ENCODE data around the gene SLFN12. TPM values are rescaled to one million over a fixed set of nuclear protein-coding genes. Genes with fewer than 3 reads are reported as not detected.

The SLFN12 gene
- polyA plus RNA-seq, 1 experiment: 36.1 TPM

DNA sequence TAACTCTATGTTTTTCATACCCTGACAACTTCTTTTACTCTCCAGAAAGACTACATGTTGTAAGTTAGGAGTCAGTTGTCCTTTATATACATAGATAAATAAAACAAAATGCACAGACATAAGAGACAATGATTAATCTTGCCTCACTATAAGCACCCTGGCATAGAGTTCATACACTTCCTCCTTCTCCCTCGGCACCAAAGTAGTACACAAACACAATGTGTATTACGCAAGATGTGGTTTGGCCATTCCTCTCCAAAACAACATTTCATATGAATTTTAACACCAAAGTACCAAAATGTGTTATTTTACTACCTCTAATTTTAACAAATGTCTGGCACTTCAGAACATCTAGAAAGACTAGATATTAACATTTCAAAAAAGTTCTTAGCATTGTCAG lies 41.6 kb downstream of the SLFN12 start:
- no peak for DNase-seq (ENCODE audit: low read depth, low spot score)
- peaks cover 4% of the 10 kb centered on the region; the same call in 1 of the 2 replicates for H3K9me3 ChIP-seq (ENCODE audit: control insufficient read depth, insufficient read depth, low read length)
- TF ChIP-seq, protein P1, sequence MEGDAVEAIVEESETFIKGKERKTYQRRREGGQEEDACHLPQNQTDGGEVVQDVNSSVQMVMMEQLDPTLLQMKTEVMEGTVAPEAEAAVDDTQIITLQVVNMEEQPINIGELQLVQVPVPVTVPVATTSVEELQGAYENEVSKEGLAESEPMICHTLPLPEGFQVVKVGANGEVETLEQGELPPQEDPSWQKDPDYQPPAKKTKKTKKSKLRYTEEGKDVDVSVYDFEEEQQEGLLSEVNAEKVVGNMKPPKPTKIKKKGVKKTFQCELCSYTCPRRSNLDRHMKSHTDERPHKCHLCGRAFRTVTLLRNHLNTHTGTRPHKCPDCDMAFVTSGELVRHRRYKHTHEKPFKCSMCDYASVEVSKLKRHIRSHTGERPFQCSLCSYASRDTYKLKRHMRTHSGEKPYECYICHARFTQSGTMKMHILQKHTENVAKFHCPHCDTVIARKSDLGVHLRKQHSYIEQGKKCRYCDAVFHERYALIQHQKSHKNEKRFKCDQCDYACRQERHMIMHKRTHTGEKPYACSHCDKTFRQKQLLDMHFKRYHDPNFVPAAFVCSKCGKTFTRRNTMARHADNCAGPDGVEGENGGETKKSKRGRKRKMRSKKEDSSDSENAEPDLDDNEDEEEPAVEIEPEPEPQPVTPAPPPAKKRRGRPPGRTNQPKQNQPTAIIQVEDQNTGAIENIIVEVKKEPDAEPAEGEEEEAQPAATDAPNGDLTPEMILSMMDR (IDR thresholded peaks at IDR 0.05; ENCODE audit: low read depth, low read length): no peak
- H3K27me3 ChIP-seq (ENCODE audit: control insufficient read depth, insufficient read depth, low read length): no peaks in the 10 kb centered on the region
- ChIA-PET CTCF (no interaction called here), POLR2A (no interaction called here)
- H3K27ac ChIP-seq (ENCODE audit: low read depth, low read length): no peak overlapping the region
- no peak overlapping the region for H3K4me3 ChIP-seq (ENCODE audit: low read depth, low read length)

DNA sequence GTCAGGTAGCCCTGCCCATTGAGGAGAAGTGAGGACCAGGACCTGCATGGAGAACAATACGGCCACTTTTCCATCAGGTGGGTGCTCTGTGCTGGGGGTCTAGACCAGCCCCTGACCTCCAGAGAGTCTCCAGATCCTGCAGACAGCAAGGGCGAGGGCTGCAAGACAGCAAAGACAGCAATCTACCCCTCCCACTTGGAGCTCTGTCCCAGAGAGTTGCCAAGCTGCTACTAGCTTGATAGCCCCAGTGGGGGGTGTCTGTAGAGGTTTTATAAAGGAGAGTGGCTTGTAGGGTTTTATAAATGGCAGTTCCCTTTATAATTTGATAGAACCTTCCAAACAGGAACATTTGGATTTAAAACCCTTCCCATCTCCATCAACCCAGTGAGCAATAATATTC lies 42.1 kb downstream of the SLFN12 start:
- no peak for DNase-seq (ENCODE audit: low read depth, low spot score)
- TF ChIP-seq, protein P1 (IDR thresholded peaks at IDR 0.05; ENCODE audit: low read depth, low read length): no peak
- POLR2A ChIA-PET: no interaction called here
- CTCF ChIA-PET: no interaction called here
- no peak overlapping the region for H3K4me3 ChIP-seq (ENCODE audit: low read depth, low read length)
- peaks cover 4% of the 10 kb centered on the region; the same call in 1 of the 2 replicates for H3K9me3 ChIP-seq (ENCODE audit: control insufficient read depth, insufficient read depth, low read length)
- no peak overlapping the region for H3K27ac ChIP-seq (ENCODE audit: low read depth, low read length)
- H3K27me3 ChIP-seq (ENCODE audit: control insufficient read depth, insufficient read depth, low read length): no peaks in the 10 kb centered on the region

DNA sequence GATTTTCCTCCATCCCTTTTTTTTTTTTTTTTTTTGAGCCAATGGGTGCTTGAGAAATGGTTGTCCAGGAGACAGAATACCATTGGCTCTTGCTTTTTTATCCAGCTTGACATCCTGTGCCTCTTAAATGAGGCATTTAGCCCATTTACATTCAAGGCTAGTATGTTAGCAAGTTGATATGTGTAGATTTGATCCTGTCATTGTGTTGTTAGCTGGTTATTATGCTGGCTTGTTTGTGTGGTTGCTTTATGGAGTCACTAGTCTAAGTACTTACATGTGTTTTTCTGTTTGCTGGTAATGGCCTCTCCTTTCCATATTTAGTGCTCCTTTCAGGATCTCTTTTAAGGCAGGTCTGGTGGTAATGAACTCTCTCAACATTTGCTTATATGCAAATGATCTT lies 44.8 kb downstream of the SLFN12 start:
- POLR2A ChIA-PET: no interaction called here
- TF ChIP-seq, protein P1 (IDR thresholded peaks at IDR 0.05; ENCODE audit: low read depth, low read length): no peak
- CTCF ChIA-PET: no interaction called here
- Histone ChIP-seq H3K9me3 (ENCODE audit: control insufficient read depth, insufficient read depth, low read length) (peaks cover 4% of the 10 kb centered on the region; the same call in 1 of the 2 replicates), H3K27ac (ENCODE audit: low read depth, low read length) (no peak overlapping the region), H3K4me3 (ENCODE audit: low read depth, low read length) (no peak overlapping the region), H3K27me3 (ENCODE audit: control insufficient read depth, insufficient read depth, low read length) (peaks cover 2% of the 10 kb centered on the region)
- DNase-seq (ENCODE audit: low read depth, low spot score): no peak

DNA sequence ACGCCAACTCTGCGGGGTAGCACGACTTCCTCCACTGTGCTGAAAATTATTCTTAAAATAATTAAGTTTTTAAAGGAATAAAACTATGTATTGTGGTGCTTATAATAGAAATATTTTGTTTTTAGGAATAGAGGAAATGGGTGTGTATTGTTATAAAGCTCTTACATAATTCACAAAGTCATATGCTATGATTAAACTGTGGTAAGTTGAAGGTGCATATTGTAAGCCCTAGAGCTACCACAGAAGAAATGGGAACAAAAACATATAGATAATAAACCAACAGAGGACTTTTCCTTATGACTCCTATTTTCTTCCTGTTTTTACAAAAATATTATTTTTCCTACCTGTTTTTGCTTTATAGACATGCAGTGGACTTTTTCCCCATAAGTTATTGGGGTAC lies 54.6 kb downstream of the SLFN12 start:
- Histone ChIP-seq H3K4me3 (ENCODE audit: low read depth, low read length) (no peak overlapping the region), H3K9me3 (ENCODE audit: control insufficient read depth, insufficient read depth, low read length) (no peaks in the 10 kb centered on the region; the same call in 1 of the 2 replicates), H3K27ac (ENCODE audit: low read depth, low read length) (no peak overlapping the region), H3K27me3 (ENCODE audit: control insufficient read depth, insufficient read depth, low read length) (no peaks in the 10 kb centered on the region)
- no peak for DNase-seq (ENCODE audit: low read depth, low spot score)
- POLR2A ChIA-PET: no interaction called here
- CTCF ChIA-PET: no interaction called here
- TF ChIP-seq, protein P1 (IDR thresholded peaks at IDR 0.05; ENCODE audit: low read depth, low read length): no peak

DNA sequence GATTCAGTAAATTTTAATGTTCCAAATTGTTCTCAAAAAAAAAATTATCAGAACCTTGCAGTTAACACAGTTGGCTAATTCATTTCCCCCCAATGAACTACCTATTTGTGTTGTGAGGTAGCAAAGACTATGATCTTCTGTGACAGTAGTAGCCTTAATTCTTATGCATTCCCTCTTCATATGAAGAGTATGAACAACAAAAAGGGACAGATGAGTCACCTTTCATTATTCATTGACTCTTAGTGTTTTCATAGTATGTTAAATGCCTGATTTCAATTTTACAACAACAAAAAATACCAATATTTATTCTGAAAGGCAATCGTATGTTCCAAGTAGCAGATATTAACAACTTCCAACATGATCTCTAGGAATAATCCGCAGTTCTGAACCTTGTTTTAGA lies 55.2 kb downstream of the SLFN12 start:
- no peaks in the 10 kb centered on the region; the same call in 1 of the 2 replicates for H3K9me3 ChIP-seq (ENCODE audit: control insufficient read depth, insufficient read depth, low read length)
- ChIA-PET POLR2A (no interaction called here), CTCF (interaction anchor here (1.1 kb wide), 1 partner anchor 10 kb away, joined by 3 read pairs; no protein-coding TSS in a partner anchor)
- DNase-seq (ENCODE audit: low read depth, low spot score): no peak
- H3K27ac ChIP-seq (ENCODE audit: low read depth, low read length): no peak overlapping the region
- H3K27me3 ChIP-seq (ENCODE audit: control insufficient read depth, insufficient read depth, low read length): no peaks in the 10 kb centered on the region
- TF ChIP-seq, protein P1 (IDR thresholded peaks at IDR 0.05; ENCODE audit: low read depth, low read length): no peak
- H3K4me3 ChIP-seq (ENCODE audit: low read depth, low read length): no peak overlapping the region
